Bronchial epithelial cell (primary cell): Measurements from ENCODE around the gene OR9Q1. TPM values are rescaled to one million over a fixed set of nuclear protein-coding genes. Genes with fewer than 3 reads are reported as not detected.
"Not testable (repeated sequence)": the region's sequence is repeated elsewhere in the genome, so short reads cannot be mapped to it uniquely, and the experiment has no call there.

Experiments
- DNase-seq: peaks from one replicate; pipeline ENCODE4 v3.0.0-alpha.2; 2010; ENCODE audit warnings: low read depth
- FAIRE-seq: peaks from 2 replicates; lab custom pipeline; 2011; peaks lifted over from hg19 to GRCh38; lab: Jason Lieb, UNC
- H3K27me3 ChIP-seq: 2 replicates; pipeline ENCODE4 v1.5.1; 2011; ENCODE audit warnings: low read length; ENCODE audit not compliant: control insufficient read depth, insufficient read depth
- H3K36me3 ChIP-seq: 2 replicates; pipeline ENCODE4 v1.5.1; 2011; ENCODE audit warnings: low read length; ENCODE audit not compliant: control insufficient read depth, insufficient read depth
- H3K4me3 ChIP-seq: 2 replicates; pipeline ENCODE4 v1.5.1; 2011; ENCODE audit warnings: mild to moderate bottlenecking, low read depth, low read length, control low read depth
- CTCF ChIP-seq: IDR thresholded peaks from 2 replicates; pipeline ENCODE4 v1.5.1; 2011; ENCODE audit warnings: mild to moderate bottlenecking, moderate library complexity, low read length, control low read depth, inconsistent platforms; ENCODE audit not compliant: insufficient read depth, severe bottlenecking
- total RNA-seq: library from RNA; depleted of rRNA; stranded (reverse); fragments of >200 nt; gene quantifications from 2 replicates; pipeline ENCODE4 v1.2.1, GENCODE V29; 2014

The OR9Q1 gene
- total RNA-seq, 1 donor from 2014 or later = not detected

GRCh38 chr11:57979532-57980079, 44.1 kb upstream of the OR9Q1 start:
- FAIRE-seq (no peak), DNase-seq (no peak)
- no peak overlapping the region for H3K4me3 ChIP-seq
- no peaks in the 10 kb centered on the region for H3K36me3 ChIP-seq
- no peaks in the 10 kb centered on the region for H3K27me3 ChIP-seq
- no peak for TF ChIP-seq CTCF

DNA sequence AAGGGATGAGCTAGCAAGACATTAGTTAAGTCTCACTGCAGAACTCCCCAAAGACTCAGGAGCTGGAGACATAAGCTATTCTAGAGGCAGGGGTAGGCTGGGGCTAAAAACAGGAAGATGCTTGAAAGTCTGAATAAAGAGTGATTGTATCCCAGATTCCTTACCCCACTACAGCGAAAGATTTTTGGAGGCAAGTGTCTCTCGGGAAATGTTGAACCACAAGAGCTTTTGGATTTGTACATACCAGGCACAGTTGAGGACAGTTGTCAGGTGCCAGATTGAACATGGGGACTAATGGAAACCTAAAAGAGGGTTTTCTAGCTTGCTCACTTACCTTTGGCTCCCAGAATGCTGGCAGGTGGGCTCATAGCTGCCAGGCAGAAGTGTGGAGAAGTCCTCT, 43.5 kb upstream of the OR9Q1 start:
- FAIRE-seq (no peak), DNase-seq (no peak)
- TF ChIP-seq CTCF = no peak
- Histone ChIP-seq H3K4me3 (no peak overlapping the region), H3K27me3 (no peaks in the 10 kb centered on the region), H3K36me3 (no peaks in the 10 kb centered on the region)

GRCh38 chr11:57981536-57981935, 42.1 kb upstream of the OR9Q1 start:
- no peak overlapping the region for H3K4me3 ChIP-seq
- DNase-seq = no peak
- no peaks in the 10 kb centered on the region for H3K36me3 ChIP-seq
- TF ChIP-seq CTCF = no peak
- no peak for FAIRE-seq
- H3K27me3 ChIP-seq = no peaks in the 10 kb centered on the region

GRCh38 chr11:57982776-57983175, 40.9 kb upstream of the OR9Q1 start:
- H3K4me3 ChIP-seq = no peak overlapping the region
- TF ChIP-seq CTCF = no peak
- DNase-seq (no peak), FAIRE-seq (no peak)
- no peaks in the 10 kb centered on the region for H3K27me3 ChIP-seq
- no peaks in the 10 kb centered on the region for H3K36me3 ChIP-seq

DNA sequence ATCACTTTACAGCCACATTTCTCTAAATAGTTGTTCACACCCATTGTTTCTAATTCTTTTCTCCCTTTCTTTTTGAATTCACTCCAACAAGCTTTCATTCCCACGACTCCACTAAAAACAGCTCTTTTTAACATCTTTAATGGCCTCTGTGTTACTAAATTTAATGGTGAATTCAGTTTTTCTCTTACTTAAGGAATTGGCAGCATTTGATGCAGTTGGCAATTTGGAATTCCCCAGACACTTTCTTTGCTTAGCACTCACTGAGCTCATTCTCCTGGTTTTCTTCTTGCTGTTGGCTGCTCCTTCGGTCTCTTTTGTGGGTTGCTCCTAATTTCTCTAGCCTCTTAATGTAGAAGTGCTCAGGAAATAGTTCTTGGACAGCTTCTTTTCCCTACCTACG, 40.5 kb upstream of the OR9Q1 start:
- Histone ChIP-seq H3K4me3 (no peak overlapping the region), H3K36me3 (no peaks in the 10 kb centered on the region), H3K27me3 (no peaks in the 10 kb centered on the region)
- TF ChIP-seq CTCF = no peak
- DNase-seq (no peak), FAIRE-seq (no peak)

- H3K27me3 ChIP-seq, H3K36me3 ChIP-seq, DNase-seq, FAIRE-seq, H3K4me3 ChIP-seq: not testable (repeated sequence)
These were observed 24.2 kb upstream of the OR9Q1 start for GRCh38 chr11:57999523-57999922.

GRCh38 chr11:58000021-58000420, 23.7 kb upstream of the OR9Q1 start:
- H3K4me3 ChIP-seq, H3K27me3 ChIP-seq, FAIRE-seq, H3K36me3 ChIP-seq, DNase-seq: not testable (repeated sequence)
